Kidney epithelial cell (primary cell): Measurements from ENCODE around the gene ZNF48. TPM values are rescaled to one million over a fixed set of nuclear protein-coding genes. Genes with fewer than 3 reads are reported as not detected.
A peak's percentile ranks its signal among the peaks of the same experiment; 100 is the strongest.

ENCODE experiments used
- DNase-seq: peaks from one replicate; pipeline ENCODE4 v3.0.0-alpha.2; 2010; ENCODE audit warnings: low read depth
- H3K27me3 ChIP-seq: 2 replicates; pipeline ENCODE4 v1.6.0; 2011; ENCODE audit warnings: low read length; ENCODE audit not compliant: control insufficient read depth, insufficient read depth
- H3K36me3 ChIP-seq: 2 replicates; pipeline ENCODE4 v1.5.1; 2011; ENCODE audit warnings: low read length; ENCODE audit not compliant: control insufficient read depth, insufficient read depth
- H3K4me3 ChIP-seq: 2 replicates; pipeline ENCODE4 v1.5.1; 2011; ENCODE audit warnings: low read depth, mild to moderate bottlenecking, control low read depth, low read length
- CTCF ChIP-seq: IDR thresholded peaks from 2 replicates; pipeline ENCODE4 v1.5.1; 2011; ENCODE audit warnings: mild to moderate bottlenecking, moderate library complexity, low read length, control low read depth, inconsistent platforms; ENCODE audit not compliant: insufficient read depth, poor library complexity, severe bottlenecking
- total RNA-seq: library from RNA; depleted of rRNA; stranded (reverse); fragments of >200 nt; gene quantifications from 2 replicates; pipeline ENCODE4 v1.2.3, GENCODE V29; 2015

ZNF48 gene
- total RNA-seq, 1 donor from 2014 or later, result 24.4 TPM

GRCh38 chr16:30417529-30418349, 22.5 kb downstream of the ZNF48 start:
- H3K4me3 ChIP-seq, result peak overlapping the region; percentile 45
- peak; percentile 11 for TF ChIP-seq CTCF

GRCh38 chr16:30418350-30419181, 23.3 kb downstream of the ZNF48 start:
- peak overlapping the region; percentile 45 for H3K4me3 ChIP-seq
- DNase-seq, result no peak
- TF ChIP-seq CTCF, result no peak
- H3K36me3 ChIP-seq, result no peaks in the 10 kb centered on the region
- H3K27me3 ChIP-seq, result no peaks in the 10 kb centered on the region

More at GRCh38 chr16:30417529-30418349, 22.5 kb downstream of the ZNF48 start:
- DNase-seq, result peak; percentile 60
- Histone ChIP-seq H3K27me3 (no peaks in the 10 kb centered on the region), H3K36me3 (no peaks in the 10 kb centered on the region)

- Histone ChIP-seq H3K36me3 (no peaks in the 10 kb centered on the region), H3K27me3 (no peaks in the 10 kb centered on the region), H3K4me3 (no peak overlapping the region)
- no peak for DNase-seq
- no peak for TF ChIP-seq CTCF
These were observed 25.8 kb downstream of the ZNF48 start for GRCh38 chr16:30421010-30421409.

GRCh38 chr16:30428055-30428454, 32.8 kb downstream of the ZNF48 start:
- no peaks in the 10 kb centered on the region for H3K27me3 ChIP-seq
- no peak for DNase-seq
- no peak for TF ChIP-seq CTCF
- H3K4me3 ChIP-seq, result no peak overlapping the region
- H3K36me3 ChIP-seq, result no peaks in the 10 kb centered on the region

- TF ChIP-seq CTCF, result no peak
- Histone ChIP-seq H3K4me3 (peak overlapping the region; percentile 56), H3K27me3 (no peaks in the 10 kb centered on the region), H3K36me3 (no peaks in the 10 kb centered on the region)
- no peak for DNase-seq
These were observed 34.1 kb downstream of the ZNF48 start for GRCh38 chr16:30429418-30429677.
